GM12878 (cell line): ENCODE results near the gene N4BP2. TPM values are rescaled to one million over a fixed set of nuclear protein-coding genes. Genes with fewer than 3 reads are reported as not detected.

ENCODE experiments used
- ATAC-seq: fragments of 200-7000 bp; cut with Tn5 transposase; 3 replicates; pipeline ENCODE4 v1.9.1; 2020; ENCODE audit warnings: mild to moderate bottlenecking, moderate library complexity
- BruUV-seq: library from RNA; stranded (reverse); fragments of 400-500 nt; replicated peaks from 2 replicates; lab custom pipeline; 2021; lab: Mats Ljungman, UMichigan
- CTCF ChIA-PET: fragments of 300-600 bp; sonication (Branson Sonifier 250); formaldehyde crosslinking; extraction: SDS; loops from one replicate; lab custom pipeline; 2021; ENCODE audit warnings: inconsistent platforms; lab: Yijun Ruan, JAX
- POLR2A ChIA-PET: fragments of 350-600 bp; formaldehyde crosslinking; extraction: SDS; loops from one replicate; lab custom pipeline; 2021; ENCODE audit warnings: inconsistent platforms; lab: Charles Lee
- RAD21 ChIA-PET: fragments of 300-600 bp; sonication (Branson Sonifier 250); formaldehyde crosslinking; loops from one replicate; lab custom pipeline; 2023; ENCODE audit warnings: antibody characterized with exemption; ENCODE audit not compliant: unreplicated experiment; lab: Charles Lee
- SMC1A ChIA-PET: fragments of 300-600 bp; sonication (Branson Sonifier 250); formaldehyde crosslinking; loops from one replicate; lab custom pipeline; 2023; ENCODE audit not compliant: unreplicated experiment, uncharacterized antibody; lab: Charles Lee
- DNase-seq: peaks from one replicate; pipeline ENCODE4 v3.0.0-alpha.2; 2011; ENCODE audit warnings: low read depth, low spot score
- FAIRE-seq: peaks from 3 replicates; lab custom pipeline; 2011; peaks lifted over from hg19 to GRCh38; lab: Jason Lieb, UNC
- H2AFZ ChIP-seq: 2 replicates; pipeline ENCODE4 v1.6.0; 2011; ENCODE audit warnings: low read depth, low read length, control low read depth; ENCODE audit not compliant: control insufficient read depth
- H3K27ac ChIP-seq: 2 replicates; pipeline ENCODE4 v1.5.1; 2011; ENCODE audit warnings: control low read depth; ENCODE audit not compliant: control insufficient read depth, insufficient read depth
- H3K27me3 ChIP-seq, 2 experiments: replicated peaks in 1 of 2; 2 replicates each; pipeline versions ENCODE4 v1.6.0 to v1.6.1; 2011; ENCODE audit warnings: low read length in 1 of 2; ENCODE audit not compliant: control insufficient read depth in 2 of 2, insufficient read depth in 2 of 2
- H3K36me3 ChIP-seq, 2 experiments: 2 replicates each; pipeline ENCODE4 v1.5.1; 2011; ENCODE audit warnings: low read length in 1 of 2; ENCODE audit not compliant: control insufficient read depth in 2 of 2, insufficient read depth in 2 of 2
- H3K4me1 ChIP-seq: 2 replicates; pipeline ENCODE4 v1.6.1; 2011; ENCODE audit warnings: mild to moderate bottlenecking, low read length, moderate library complexity, mixed read lengths; ENCODE audit not compliant: control insufficient read depth, insufficient read depth
- H3K4me2 ChIP-seq: 2 replicates; pipeline ENCODE4 v1.6.0; 2011; ENCODE audit warnings: control low read depth; ENCODE audit not compliant: control insufficient read depth, insufficient read depth
- H3K4me3 ChIP-seq: fragments of 200-600 bp; sonication (generic); 2 replicates; pipeline ENCODE4 v1.5.1; 2016
- H3K79me2 ChIP-seq: 2 replicates; pipeline ENCODE4 v1.6.0; 2011; ENCODE audit warnings: low read length; ENCODE audit not compliant: control insufficient read depth, insufficient read depth
- H3K9ac ChIP-seq: 2 replicates; pipeline ENCODE4 v1.8.0; 2011; ENCODE audit warnings: low read length, control low read depth, mixed read lengths; ENCODE audit not compliant: control insufficient read depth, insufficient read depth
- H3K9me3 ChIP-seq: replicated peaks from 3 replicates; pipeline ENCODE4 v1.5.1; 2011; ENCODE audit warnings: mild to moderate bottlenecking, low read length; ENCODE audit not compliant: control insufficient read depth, insufficient read depth
- H4K20me1 ChIP-seq: 2 replicates; pipeline ENCODE4 v1.6.0; 2011; ENCODE audit not compliant: control insufficient read depth, insufficient read depth
- CBX5 ChIP-seq: sonication (generic); IDR thresholded peaks from 2 replicates; pipeline ENCODE4 v1.6.1; 2016; ENCODE audit warnings: low read depth, moderate library complexity, mild to moderate bottlenecking, inconsistent platforms
- CHD4 ChIP-seq: fragments of 200-600 bp; sonication (generic); IDR thresholded peaks from 2 replicates; pipeline ENCODE4 v1.6.1; 2016; ENCODE audit warnings: mild to moderate bottlenecking
- EED ChIP-seq: sonication (generic); IDR thresholded peaks from 2 replicates; pipeline ENCODE4 v1.6.1; 2016; ENCODE audit warnings: antibody characterized with exemption, low read depth
- FOXK2 ChIP-seq: fragments of 450-650 bp; IDR thresholded peaks from 2 replicates; pipeline ENCODE4 v1.6.1; 2017; ENCODE audit warnings: mild to moderate bottlenecking, moderate library complexity
- LARP7 ChIP-seq: fragments of 450-650 bp; IDR thresholded peaks from 2 replicates; pipeline ENCODE4 v1.6.1; 2017; ENCODE audit warnings: mild to moderate bottlenecking
- NFIC ChIP-seq: IDR thresholded peaks from 2 replicates; pipeline ENCODE4 v1.6.1; 2012; ENCODE audit warnings: low read depth, mild to moderate bottlenecking, inconsistent platforms, low read length, moderate library complexity
- POLR2AphosphoS2 ChIP-seq: IDR thresholded peaks from 2 replicates; pipeline ENCODE4 v1.6.1; 2011; ENCODE audit warnings: low read depth, mild to moderate bottlenecking, low read length, improper control_type of control experiment, moderate library complexity
- RFX5 ChIP-seq: IDR thresholded peaks from 2 replicates; pipeline ENCODE4 v1.6.1; 2011; ENCODE audit warnings: low read depth, low read length, improper control_type of control experiment
- SPI1 ChIP-seq: IDR thresholded peaks from 2 replicates; pipeline ENCODE4 v1.6.1; 2011; ENCODE audit warnings: low read depth, mild to moderate bottlenecking, low read length, moderate library complexity, borderline replicate concordance; ENCODE audit not compliant: insufficient read depth
- ZBTB11 ChIP-seq: fragments of 450-650 bp; formaldehyde crosslinking; IDR thresholded peaks from 2 replicates; pipeline ENCODE4 v1.5.0; 2022; ENCODE audit warnings: mild to moderate bottlenecking, missing genetic modification characterization
- WGBS: methylation state at CpG from one replicate; pipeline ENCODE4 v1.1.6; 2016; ENCODE audit warnings: low lambda C conversion rate; ENCODE audit not compliant: insufficient replicate concordance, insufficient coverage; ENCODE audit errors: missing lambda C conversion rate; 5-methylcytosine and 5-hydroxymethylcytosine counted together
- in situ Hi-C: fragments of 300-500 bp; cut with MboI; formaldehyde crosslinking; loops from 9 replicates; pipeline ENCODE4 v1.14.3; 2018; ENCODE audit warnings: mixed read lengths
- intact Hi-C: fragments of 100-400 bp; cut with micrococcal nuclease; formaldehyde crosslinking; loops from one replicate; pipeline ENCODE4 v1.14.2; 2022; ENCODE audit not compliant: unreplicated experiment
- polyA plus RNA-seq, 11 experiments: library from polyadenylated mRNA; depleted of rRNA in 4 of 11; unstranded in 6 of 11; stranded (reverse) in 5 of 11; fragments of >200 nt; fragmentation: Nextera tagmentation in 4 of 11; fragmentation: Illumina TruSeq in 1 of 11; extraction: Ambion mirVana in 4 of 11; extraction: Trizol in 1 of 11; gene quantifications; 1 replicate in 1 of 11; 2 replicates in 10 of 11; pipeline versions ENCODE4 v1.2.1 to v1.2.3, GENCODE V29; 2011 to 2016; ENCODE audit warnings: inconsistent platforms in 2 of 11, missing spikeins in 2 of 11, low read depth in 1 of 11
- total RNA-seq, 4 experiments: library from RNA; depleted of rRNA in 3 of 4; stranded (reverse); fragments of >200 nt in 3 of 4; fragmentation: Illumina TruSeq in 1 of 4; extraction: Trizol in 1 of 4; gene quantifications; 2 replicates each; pipeline versions ENCODE4 v1.2.1 to v1.2.3, GENCODE V29; 2013 to 2021

Gene N4BP2
- total and polyA plus RNA-seq, 10 of the 15 experiments (the other 5 are each of a cell fraction or from before 2014, with no cell fraction given), result 2.3 to 18.7 (median 10.0) TPM

GRCh38 chr4:40058854-40059253 lies 2.2 kb downstream of the N4BP2 start:
- intact Hi-C loops (loop anchor here (5.0 kb wide), 4 partner anchors 73 to 493 kb away; no protein-coding TSS in a partner anchor), in situ Hi-C loops (no loop called here)
- peak overlapping the region; percentile 99 for H3K4me2 ChIP-seq
- no peaks in the 10 kb centered on the region for H4K20me1 ChIP-seq
- no peak overlapping the region for H2AFZ ChIP-seq
- no peak overlapping the region for H3K9ac ChIP-seq
- no peak for DNase-seq
- no TSS peak for BruUV-seq
- no peak overlapping the region for H3K4me3 ChIP-seq
- SMC1A ChIA-PET, result interaction anchor here (0.6 to 4.3 kb wide), 15 partner anchors 12 to 564 kb away, joined by 3 to 17 read pairs (median 5); no protein-coding TSS in a partner anchor
- H3K36me3 ChIP-seq, result no peaks in the 10 kb centered on the region
- H3K27me3 ChIP-seq, result no peaks in the 10 kb centered on the region
- no peak for FAIRE-seq
- H3K4me1 ChIP-seq, result peaks cover 10% of the 10 kb centered on the region
- ATAC-seq, result no peak
- no peaks in the 10 kb centered on the region for H3K9me3 ChIP-seq
- RAD21 ChIA-PET, result interaction anchor here (0.8 to 2.1 kb wide), 7 partner anchors 13 to 258 kb away, joined by 3 to 18 read pairs (median 6); no protein-coding TSS in a partner anchor
- no peak overlapping the region for H3K27ac ChIP-seq
- TF ChIP-seq CBX5 (no peak), NFIC (no peak)
- CTCF ChIA-PET, result interaction anchor here (0.5 to 3.4 kb wide), 7 partner anchors 14 to 563 kb away, joined by 3 to 15 read pairs (median 3); no protein-coding TSS in a partner anchor
- H3K79me2 ChIP-seq, result peaks cover 23% of the 10 kb centered on the region
- POLR2A ChIA-PET, result interaction anchor here (0.6 to 2.4 kb wide), 7 partner anchors 10 to 934 kb away, joined by 3 to 9 read pairs (median 4); no protein-coding TSS in a partner anchor
- 79% methylated on average over 14 of the region's 14 CpGs for WGBS

- ATAC-seq (no peak), FAIRE-seq (no peak), DNase-seq (no peak)
- Histone ChIP-seq H2AFZ (no peak overlapping the region), H3K27me3 (no peaks in the 10 kb centered on the region), H3K4me3 (no peak overlapping the region), H3K36me3 (no peaks in the 10 kb centered on the region), H3K4me2 (peak overlapping the region; percentile 99), H3K9ac (no peak overlapping the region), H3K4me1 (peaks cover 10% of the 10 kb centered on the region), H3K9me3 (no peaks in the 10 kb centered on the region), H3K79me2 (peaks cover 23% of the 10 kb centered on the region), H3K27ac (no peak overlapping the region), H4K20me1 (no peaks in the 10 kb centered on the region)
- intact Hi-C loops (loop anchor here (5.0 kb wide), 4 partner anchors 73 to 493 kb away; no protein-coding TSS in a partner anchor), in situ Hi-C loops (no loop called here)
- ChIA-PET CTCF (interaction anchor here (0.6 to 3.4 kb wide), 6 partner anchors 13 to 1739 kb away, joined by 3 to 15 read pairs (median 4); no protein-coding TSS in a partner anchor), SMC1A (interaction anchor here (0.9 to 4.3 kb wide), 10 partner anchors 12 to 563 kb away, joined by 3 to 17 read pairs (median 6); no protein-coding TSS in a partner anchor), RAD21 (interaction anchor here (0.8 to 2.1 kb wide), 6 partner anchors 13 to 258 kb away, joined by 3 to 18 read pairs (median 4); no protein-coding TSS in a partner anchor), POLR2A (interaction anchor here (0.6 to 1.2 kb wide), 5 partner anchors 10 to 934 kb away, joined by 3 to 4 read pairs (median 3); no protein-coding TSS in a partner anchor)
- whole genome bisulfite sequencing, result 97% methylated on average over 6 of the region's 6 CpGs
- BruUV-seq, result no TSS peak
- TF ChIP-seq EED (no peak), RFX5 (no peak), POLR2AphosphoS2 (no peak), CHD4 (no peak), LARP7 (no peak), ZBTB11 (CRISPR knock-in tag) (no peak), FOXK2 (no peak), SPI1 (no peak)
Measured at GRCh38 chr4:40059362-40059761, 2.7 kb downstream of the N4BP2 start.
